Large intestine (tissue), 3 donors: ENCODE measurements around the gene DCP1A. TPM values are rescaled to one million over a fixed set of nuclear protein-coding genes. Genes with fewer than 3 reads are reported as not detected.

Experiments
- DNase-seq, 2 donors: peaks; one replicate each; pipeline versions ENCODE4 v3.0.0 to v3.0.0-alpha.2; 2013
- H3K27ac ChIP-seq: one replicate; pipeline ENCODE4 v1.5.1; 2013; ENCODE audit warnings: low read length
- H3K27me3 ChIP-seq: 2 replicates; pipeline ENCODE4 v1.6.1; 2013; ENCODE audit warnings: low read length; ENCODE audit not compliant: control insufficient read depth, insufficient read depth
- H3K36me3 ChIP-seq: 2 replicates; pipeline ENCODE4 v1.6.1; 2013; ENCODE audit warnings: low read length; ENCODE audit not compliant: control insufficient read depth, insufficient read depth
- H3K4me1 ChIP-seq: one replicate; pipeline ENCODE4 v1.6.1; 2013; ENCODE audit warnings: low read length; ENCODE audit not compliant: control insufficient read depth, insufficient read depth
- H3K4me3 ChIP-seq: one replicate; pipeline ENCODE4 v1.5.1; 2013; ENCODE audit warnings: low read length
- H3K9me3 ChIP-seq: one replicate; pipeline ENCODE4 v1.6.1; 2013; ENCODE audit warnings: mild to moderate bottlenecking, low read depth, low read length, moderate library complexity; ENCODE audit not compliant: control insufficient read depth
- WGBS: methylation state at CpG from one replicate; pipeline ENCODE4 v1.1.5; 2013; ENCODE audit warnings: low lambda C conversion rate; ENCODE audit not compliant: insufficient coverage; 5-methylcytosine and 5-hydroxymethylcytosine counted together
- polyA plus RNA-seq: library from polyadenylated mRNA; unstranded; fragments of 120-200 nt; gene quantifications from one replicate; pipeline ENCODE4 v1.2.1, GENCODE V29; 2013

The DCP1A gene
- polyA plus RNA-seq, 1 donor, result 22.7 TPM

- no CpG with 5 or more reads among the region's 6 CpGs for WGBS
- H3K4me3 ChIP-seq, result no peak overlapping the region
- DNase-seq, result peak; percentile 76 to 89
- H3K36me3 ChIP-seq, result peaks cover 69% of the 10 kb centered on the region
- H3K27me3 ChIP-seq, result no peaks in the 10 kb centered on the region
- H3K9me3 ChIP-seq, result no peaks in the 10 kb centered on the region
- peak overlapping the region; percentile 81 for H3K27ac ChIP-seq
- H3K4me1 ChIP-seq, result peaks cover 18% of the 10 kb centered on the region
Measured at GRCh38 chr3:53238051-53238850, 109.1 kb downstream of the DCP1A start.

GRCh38 chr3:53236112-53236841 is 111.1 kb downstream of the DCP1A start:
- Histone ChIP-seq H3K27ac (peak overlapping the region; percentile 5), H3K4me1 (peaks cover 17% of the 10 kb centered on the region), H3K4me3 (no peak overlapping the region), H3K36me3 (peaks cover 78% of the 10 kb centered on the region), H3K9me3 (no peaks in the 10 kb centered on the region), H3K27me3 (no peaks in the 10 kb centered on the region)
- no CpG with 5 or more reads among the region's 9 CpGs for WGBS
- peak; percentile 36 to 56 for DNase-seq

DNA sequence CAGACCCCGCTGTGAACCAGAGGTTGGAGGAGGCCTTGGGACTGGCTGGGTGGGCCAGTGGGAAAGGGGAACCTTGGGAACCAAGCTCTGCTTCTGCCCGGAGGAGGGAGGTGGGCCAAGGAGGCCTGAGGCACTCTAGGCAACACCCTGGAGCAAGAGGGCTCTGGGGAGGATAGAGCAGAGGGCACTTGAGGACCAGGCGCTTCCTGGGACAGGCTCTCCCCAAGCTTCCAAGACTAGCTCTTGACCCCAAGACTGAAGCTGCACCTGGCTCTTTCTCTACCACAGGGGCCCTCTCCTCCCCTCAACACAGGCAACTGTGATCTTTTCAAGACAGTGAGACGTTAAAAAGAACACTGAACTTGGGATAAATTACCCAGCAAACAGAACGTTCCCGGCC is 111.8 kb downstream of the DCP1A start:
- Histone ChIP-seq H3K36me3 (peaks cover 78% of the 10 kb centered on the region), H3K4me1 (peaks cover 17% of the 10 kb centered on the region)
- WGBS, result no CpG with 5 or more reads among the region's 6 CpGs

GRCh38 chr3:53234841-53235232 is 112.5 kb downstream of the DCP1A start:
- H3K27ac ChIP-seq, result no peak overlapping the region
- no peaks in the 10 kb centered on the region for H3K27me3 ChIP-seq
- DNase-seq, result no peak
- peaks cover 78% of the 10 kb centered on the region for H3K36me3 ChIP-seq
- no CpG with 5 or more reads among the region's 10 CpGs for WGBS
- H3K4me1 ChIP-seq, result peaks cover 17% of the 10 kb centered on the region
- H3K4me3 ChIP-seq, result no peak overlapping the region
- H3K9me3 ChIP-seq, result no peaks in the 10 kb centered on the region

More for the DNA sequence above, 111.8 kb downstream of the DCP1A start:
- no peak for DNase-seq
- Histone ChIP-seq H3K4me3 (no peak overlapping the region), H3K9me3 (no peaks in the 10 kb centered on the region), H3K27ac (no peak overlapping the region), H3K27me3 (no peaks in the 10 kb centered on the region)

DNA sequence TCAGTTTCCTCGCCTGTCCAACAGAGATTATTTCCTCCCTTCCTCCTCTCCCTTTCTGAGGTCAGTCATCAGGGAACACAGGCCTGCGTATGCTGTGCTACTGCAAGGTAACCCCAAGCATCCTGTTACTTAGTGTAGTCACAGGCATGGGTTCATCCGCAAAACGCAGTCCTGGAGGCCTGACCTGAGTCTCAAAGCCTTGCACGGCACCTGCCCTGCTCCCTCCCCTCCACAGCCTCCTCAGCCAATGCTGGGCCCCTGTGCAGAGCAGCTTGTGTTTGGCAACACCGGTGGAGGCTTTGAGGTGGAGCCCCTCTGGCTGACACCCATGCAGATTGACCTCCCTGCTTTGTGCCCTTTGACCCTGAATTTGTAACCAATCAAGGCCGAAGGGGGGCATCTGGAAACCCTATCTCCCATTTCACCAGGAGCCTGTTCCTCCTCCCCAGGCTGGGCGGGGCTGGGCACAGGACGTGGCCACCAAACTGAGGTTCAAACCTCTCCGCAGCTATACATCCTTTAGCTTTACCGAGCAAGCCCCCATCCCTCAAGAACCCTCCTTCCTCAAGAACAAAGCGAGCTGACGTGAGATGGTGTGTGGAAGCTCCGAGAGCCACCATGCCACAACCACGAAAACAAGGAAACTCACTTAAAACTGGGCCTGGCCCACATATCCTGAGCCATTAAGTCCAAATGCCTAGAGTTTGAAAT is 113.1 kb downstream of the DCP1A start:
- Histone ChIP-seq H3K36me3 (peaks cover 79% of the 10 kb centered on the region), H3K9me3 (no peaks in the 10 kb centered on the region), H3K27me3 (no peaks in the 10 kb centered on the region), H3K4me1 (peaks cover 17% of the 10 kb centered on the region), H3K27ac (no peak overlapping the region), H3K4me3 (no peak overlapping the region)
- 61% methylated on average over 3 of the region's 15 CpGs for WGBS
- no peak for DNase-seq

Other genes starting within 250 kb of the DCP1A start
- 20.0 TPM for gene RFT1, start 217.1 kb downstream of the DCP1A start, polyA plus RNA-seq
- gene PRKCD, start 186.3 kb downstream of the DCP1A start, polyA plus RNA-seq, result 37.0 TPM
- 187 TPM for gene TKT, start 91.5 kb downstream of the DCP1A start, polyA plus RNA-seq
- gene CACNA1D, start 147.1 kb upstream of the DCP1A start, polyA plus RNA-seq, result 58.2 TPM